Panc1 (cell line): ENCODE data around the gene TMEM50B. TPM values are rescaled to one million over a fixed set of nuclear protein-coding genes. Genes with fewer than 3 reads are reported as not detected.

ENCODE experiments used
- ATAC-seq: fragments of 200-7000 bp; cut with Tn5 transposase; 2 replicates; pipeline ENCODE4 v1.9.1; 2020; ENCODE audit warnings: mild to moderate bottlenecking, moderate library complexity
- BruUV-seq: library from RNA; stranded (reverse); fragments of 400-500 nt; replicated peaks from 2 replicates; lab custom pipeline; 2021; lab: Mats Ljungman, UMichigan
- CTCF ChIA-PET: fragments of 300-600 bp; sonication (Branson Sonifier 250); formaldehyde crosslinking; loops from one replicate; lab custom pipeline; 2022; ENCODE audit warnings: antibody characterized with exemption; lab: Charles Lee
- POLR2A ChIA-PET: fragments of 300-600 bp; sonication (Branson Sonifier 250); formaldehyde crosslinking; loops from one replicate; lab custom pipeline; 2022; ENCODE audit warnings: antibody characterized with exemption; lab: Charles Lee
- DNase-seq: peaks from one replicate; pipeline ENCODE4 v3.0.0-alpha.2; 2010; ENCODE audit warnings: low read depth, low spot score
- H3K27ac ChIP-seq: 2 replicates; pipeline ENCODE4 v1.5.1; 2011; ENCODE audit warnings: mild to moderate bottlenecking, low read length, inconsistent platforms
- H3K27me3 ChIP-seq: fragments of 200-500 bp; sonication (Bioruptor generic); 2 replicates; pipeline ENCODE4 v1.6.0; 2014; ENCODE audit warnings: low read length, inconsistent platforms; ENCODE audit not compliant: control insufficient read depth, insufficient read depth
- H3K36me3 ChIP-seq: fragments of 200-500 bp; sonication (Bioruptor generic); 2 replicates; pipeline ENCODE4 v1.5.1; 2014; ENCODE audit warnings: inconsistent platforms, mild to moderate bottlenecking, low read length, moderate library complexity; ENCODE audit not compliant: control insufficient read depth, insufficient read depth
- H3K4me1 ChIP-seq: 2 replicates; pipeline ENCODE4 v1.5.1; 2011; ENCODE audit warnings: inconsistent platforms, mild to moderate bottlenecking, low read length, moderate library complexity; ENCODE audit not compliant: control insufficient read depth, insufficient read depth
- H3K4me3 ChIP-seq, 2 experiments: 2 replicates each; pipeline ENCODE4 v1.5.1; 2011 to 2012; ENCODE audit warnings: low read depth in 2 of 2, low read length in 2 of 2, mild to moderate bottlenecking in 2 of 2, inconsistent platforms in 1 of 2, moderate library complexity in 1 of 2
- H3K9me3 ChIP-seq: fragments of 200-500 bp; sonication (Bioruptor generic); 2 replicates; pipeline ENCODE4 v1.5.1; 2014; ENCODE audit warnings: low read depth, mild to moderate bottlenecking, inconsistent platforms, low read length, moderate library complexity; ENCODE audit not compliant: control insufficient read depth, insufficient read depth
- CTCF ChIP-seq: fragments of 450-650 bp; IDR thresholded peaks from 2 replicates; pipeline ENCODE4 v1.5.1; 2017; ENCODE audit warnings: mild to moderate bottlenecking
- POLR2AphosphoS5 ChIP-seq: IDR thresholded peaks from 2 replicates; pipeline ENCODE4 v1.6.1; 2012; ENCODE audit warnings: mild to moderate bottlenecking, low read depth, low read length, moderate library complexity
- REST ChIP-seq, 2 experiments: IDR thresholded peaks; 2 replicates each; pipeline ENCODE4 v1.6.1; 2011 to 2012; ENCODE audit warnings: low read depth in 2 of 2, control low read depth in 1 of 2, low read length in 1 of 2, mild to moderate bottlenecking in 1 of 2, moderate library complexity in 1 of 2; ENCODE audit not compliant: insufficient read depth in 1 of 2
- SIN3A ChIP-seq: IDR thresholded peaks from 2 replicates; pipeline ENCODE4 v1.6.1; 2012; ENCODE audit warnings: low read depth, mild to moderate bottlenecking, low read length, moderate library complexity, borderline replicate concordance; ENCODE audit not compliant: insufficient read depth
- TCF7L2 ChIP-seq: IDR thresholded peaks from 2 replicates; pipeline ENCODE4 v1.6.1; 2011; ENCODE audit warnings: mild to moderate bottlenecking, low read depth, low read length, inconsistent platforms
- in situ Hi-C: cut with HindIII; loops from 2 replicates; pipeline ENCODE4 v1.10.0; 2016; ENCODE audit warnings: low sequenced_read_pairs, low pct_unique_long_range_greater_than_20kb
- intact Hi-C: fragments of 100-400 bp; cut with micrococcal nuclease; formaldehyde crosslinking; loops from one replicate; pipeline ENCODE4 v1.10.0; 2022; ENCODE audit not compliant: unreplicated experiment
- total RNA-seq: library from RNA; stranded (reverse); gene quantifications from one replicate; pipeline ENCODE4 v1.2.1, GENCODE V29; 2021; ENCODE audit not compliant: unreplicated experiment

TMEM50B gene
- total RNA-seq, 1 experiment from 2014 or later: 18.5 TPM

GRCh38 chr21:33419538-33420123, 60.1 kb downstream of the TMEM50B start:
- Histone ChIP-seq H3K27me3 (no peaks in the 10 kb centered on the region), H3K4me3 (no peak overlapping the region), H3K36me3 (peaks cover 3% of the 10 kb centered on the region; the same call in 1 of the 2 replicates), H3K9me3 (no peaks in the 10 kb centered on the region), H3K27ac (peak overlapping the region; percentile 0; the same call in 1 of the 2 replicates), H3K4me1 (peaks cover 27% of the 10 kb centered on the region)
- DNase-seq (no peak), ATAC-seq (no peak)
- no TSS peak for BruUV-seq
- ChIA-PET CTCF (no interaction called here), POLR2A (no interaction called here)
- in situ Hi-C loops: no loop called here
- intact Hi-C loops: no loop called here
- TF ChIP-seq SIN3A (no peak), TCF7L2 (no peak), POLR2AphosphoS5 (no peak), CTCF (no peak), REST (IDR thresholded peaks at IDR 0.05; ENCODE audit: insufficient read depth in 1 of 2, low read depth in 2 of 2, low read length in 1 of 2) (no peak)

- H3K9me3 ChIP-seq: no peaks in the 10 kb centered on the region
- in situ Hi-C loops (no loop called here), intact Hi-C loops (no loop called here)
- no peak for DNase-seq
- ChIA-PET POLR2A (interaction anchor here (0.7 kb wide), 1 partner anchor 9 kb away, joined by 6 read pairs; no protein-coding TSS in a partner anchor), CTCF (no interaction called here)
- TF ChIP-seq TCF7L2 (no peak), REST (IDR thresholded peaks at IDR 0.05; ENCODE audit: insufficient read depth in 1 of 2, low read depth in 2 of 2, low read length in 1 of 2) (no peak), CTCF (no peak), SIN3A (no peak), POLR2AphosphoS5 (no peak)
- no TSS peak for BruUV-seq
- H3K27ac ChIP-seq: peak overlapping the region; percentile 82
- H3K4me1 ChIP-seq: peaks cover 29% of the 10 kb centered on the region
- no peak overlapping the region for H3K4me3 ChIP-seq
- no peak for ATAC-seq
- H3K27me3 ChIP-seq: no peaks in the 10 kb centered on the region
- peaks cover 3% of the 10 kb centered on the region; the same call in 1 of the 2 replicates for H3K36me3 ChIP-seq
These were observed 61.1 kb downstream of the TMEM50B start for GRCh38 chr21:33418691-33419090.
